ENCODE results near the gene KLK14. TPM values are rescaled to one million over a fixed set of nuclear protein-coding genes. Genes with fewer than 3 reads are reported as not detected.

KLK14 gene
- total RNA-seq, 4 donors from 2014 or later = not detected

DNA sequence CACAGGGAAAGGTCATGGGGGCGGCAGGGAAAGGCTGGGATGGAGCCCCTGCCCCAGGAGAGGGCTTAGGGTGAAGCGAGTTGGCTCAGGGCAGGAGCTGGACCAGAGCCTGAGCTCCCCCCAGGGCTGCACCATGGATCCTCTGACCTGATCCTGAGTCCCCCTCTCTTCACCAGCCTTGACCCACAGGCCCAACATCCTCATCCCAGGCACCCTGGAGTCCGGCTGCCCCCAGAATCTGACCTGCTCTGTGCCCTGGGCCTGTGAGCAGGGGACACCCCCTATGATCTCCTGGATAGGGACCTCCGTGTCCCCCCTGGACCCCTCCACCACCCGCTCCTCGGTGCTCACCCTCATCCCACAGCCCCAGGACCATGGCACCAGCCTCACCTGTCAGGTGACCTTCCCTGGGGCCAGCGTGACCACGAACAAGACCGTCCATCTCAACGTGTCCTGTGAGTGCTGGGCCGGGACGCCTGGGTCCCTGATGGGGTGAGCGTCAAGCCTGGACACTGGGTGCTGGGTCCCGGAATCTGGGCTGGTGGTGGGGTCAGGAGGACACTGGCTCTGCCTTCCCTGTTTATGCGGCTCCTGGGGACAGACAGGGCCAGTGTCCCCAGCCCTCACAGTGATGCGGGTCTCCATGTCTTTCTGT is 42.9 kb upstream of the KLK14 start:
- TF ChIP-seq, protein P1, sequence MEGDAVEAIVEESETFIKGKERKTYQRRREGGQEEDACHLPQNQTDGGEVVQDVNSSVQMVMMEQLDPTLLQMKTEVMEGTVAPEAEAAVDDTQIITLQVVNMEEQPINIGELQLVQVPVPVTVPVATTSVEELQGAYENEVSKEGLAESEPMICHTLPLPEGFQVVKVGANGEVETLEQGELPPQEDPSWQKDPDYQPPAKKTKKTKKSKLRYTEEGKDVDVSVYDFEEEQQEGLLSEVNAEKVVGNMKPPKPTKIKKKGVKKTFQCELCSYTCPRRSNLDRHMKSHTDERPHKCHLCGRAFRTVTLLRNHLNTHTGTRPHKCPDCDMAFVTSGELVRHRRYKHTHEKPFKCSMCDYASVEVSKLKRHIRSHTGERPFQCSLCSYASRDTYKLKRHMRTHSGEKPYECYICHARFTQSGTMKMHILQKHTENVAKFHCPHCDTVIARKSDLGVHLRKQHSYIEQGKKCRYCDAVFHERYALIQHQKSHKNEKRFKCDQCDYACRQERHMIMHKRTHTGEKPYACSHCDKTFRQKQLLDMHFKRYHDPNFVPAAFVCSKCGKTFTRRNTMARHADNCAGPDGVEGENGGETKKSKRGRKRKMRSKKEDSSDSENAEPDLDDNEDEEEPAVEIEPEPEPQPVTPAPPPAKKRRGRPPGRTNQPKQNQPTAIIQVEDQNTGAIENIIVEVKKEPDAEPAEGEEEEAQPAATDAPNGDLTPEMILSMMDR (IDR thresholded peaks at IDR 0.05) = no peak
- ATAC-seq (ENCODE audit: low FRiP score) (no peak), DNase-seq (ENCODE audit: low spot score) (no peak)

GRCh38 chr19:51124729-51125128 is 42.0 kb upstream of the KLK14 start, which contains the start of gene SIGLEC9:
SIGLEC9 (plus strand) TSS chr19:51124906; CDS start chr19:51124975, 69 bp downstream.
- no peak for ATAC-seq (ENCODE audit: low FRiP score)
- TF ChIP-seq, protein P1 (IDR thresholded peaks at IDR 0.05) = no peak
- no peak for DNase-seq (ENCODE audit: low spot score)

- DNase-seq (ENCODE audit: low spot score) (no peak), ATAC-seq (ENCODE audit: low FRiP score) (no peak)
- TF ChIP-seq, protein P1 (IDR thresholded peaks at IDR 0.05) = no peak
These were observed 41.5 kb upstream of the KLK14 start for GRCh38 chr19:51124216-51124615.

DNA sequence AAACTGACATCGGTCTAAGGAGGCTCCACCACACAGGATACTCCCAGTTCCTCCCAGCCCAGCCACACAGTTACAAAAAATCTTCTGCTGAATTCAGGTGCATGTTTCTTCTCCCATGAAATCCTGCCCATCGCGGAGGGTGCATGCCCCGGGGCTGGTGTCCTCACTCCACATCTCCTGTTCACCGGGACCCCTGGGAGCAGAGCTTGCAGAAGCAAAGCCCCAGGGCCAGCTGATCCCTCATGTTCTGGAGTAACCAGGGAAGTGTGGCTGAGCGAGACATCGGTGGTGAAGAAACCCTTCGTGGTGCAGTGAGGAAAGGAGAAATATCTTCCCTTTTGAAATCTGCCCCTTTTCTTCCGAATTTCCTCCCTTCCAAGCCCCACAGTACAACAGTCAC is 41.1 kb upstream of the KLK14 start:
- ATAC-seq (ENCODE audit: low FRiP score) = no peak
- TF ChIP-seq, protein P1 (IDR thresholded peaks at IDR 0.05) = no peak

DNA sequence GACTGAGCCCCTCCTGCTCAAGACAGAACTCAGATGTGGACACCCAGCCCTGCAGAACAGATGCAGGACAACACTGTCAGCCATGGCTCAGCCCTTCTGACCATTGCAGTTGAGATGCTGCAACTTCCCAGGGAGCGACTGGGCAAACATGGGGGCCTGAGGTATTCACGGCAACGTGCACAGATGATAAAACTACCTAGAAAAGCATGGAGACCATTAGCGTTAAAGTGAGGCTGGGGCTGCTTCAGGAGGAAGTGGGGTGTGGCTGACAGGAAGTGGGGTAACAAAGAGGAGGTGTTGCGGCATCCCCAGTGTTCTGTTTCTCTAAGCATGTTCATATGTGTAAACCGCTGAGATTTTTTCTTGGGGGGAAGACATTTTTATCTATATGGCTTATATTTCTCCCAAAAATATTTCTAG is 40.7 kb upstream of the KLK14 start:
- ATAC-seq (ENCODE audit: low FRiP score) = no peak
- no peak for DNase-seq (ENCODE audit: low spot score)
- TF ChIP-seq, protein P1 (IDR thresholded peaks at IDR 0.05) = no peak

More for the DNA sequence above, 41.1 kb upstream of the KLK14 start:
- no peak for DNase-seq (ENCODE audit: low spot score)

- ATAC-seq (ENCODE audit: low FRiP score) (no peak), DNase-seq (ENCODE audit: low spot score) (no peak)
- TF ChIP-seq, protein P1 (IDR thresholded peaks at IDR 0.05) = no peak
These were observed 39.7 kb upstream of the KLK14 start for GRCh38 chr19:51122112-51122981.
